HFFc6 (cell line): ENCODE data around the gene SLC39A11. TPM values are rescaled to one million over a fixed set of nuclear protein-coding genes. Genes with fewer than 3 reads are reported as not detected.
"Not testable (repeated sequence)": the region's sequence is repeated elsewhere in the genome, so short reads cannot be mapped to it uniquely, and the experiment has no call there.

ENCODE experiments used
- DNase-seq: peaks from one replicate; pipeline ENCODE4 v3.0.0-alpha.2; 2018
- H3K27ac Mint-ChIP-seq: 2 replicates; pipeline ENCODE4 v1.8.0; 2020; ENCODE audit warnings: mild to moderate bottlenecking, mixed read lengths
- H3K27me3 Mint-ChIP-seq: 2 replicates; pipeline ENCODE4 v1.8.0; 2021; ENCODE audit warnings: mild to moderate bottlenecking, moderate library complexity, mixed read lengths; ENCODE audit not compliant: insufficient read depth
- H3K36me3 Mint-ChIP-seq: 2 replicates; pipeline ENCODE4 v1.8.0; 2021; ENCODE audit warnings: low read depth, mixed read lengths
- H3K4me1 Mint-ChIP-seq: 2 replicates; pipeline ENCODE4 v1.8.0; 2020; ENCODE audit warnings: low read depth, mixed read lengths
- H3K4me3 Mint-ChIP-seq: 2 replicates; pipeline ENCODE4 v1.8.0; 2020; ENCODE audit warnings: mild to moderate bottlenecking, moderate library complexity, mixed read lengths
- H3K9me3 Mint-ChIP-seq: 2 replicates; pipeline ENCODE4 v1.8.0; 2020; ENCODE audit warnings: mild to moderate bottlenecking, mixed read lengths
- total RNA-seq, 6 experiments: library from RNA; stranded (reverse); fragmentation: NEBNext Ultra II Directional; extraction: Animal tissue kit (Norgen Biotek cat#: 25700); gene quantifications; 2 replicates in 1 of 6; 3 replicates in 5 of 6; pipeline ENCODE4 v1.2.3, GENCODE V29; 2021
- TF ChIP-seq, protein P1 (sequence below): fragments of 200-600 bp; sonication (generic); IDR thresholded peaks from 2 replicates; pipeline ENCODE4 v1.5.0; 2021; ENCODE audit warnings: antibody characterized with exemption, mild to moderate bottlenecking

Gene SLC39A11
- total RNA-seq, 6 experiments from 2014 or later = 29.7 to 40.6 (median 34.9) TPM

- Mint-ChIP-seq H3K4me3 (no peak overlapping the region), H3K27ac (no peak overlapping the region), H3K9me3 (peaks cover 11% of the 10 kb centered on the region), H3K4me1 (peaks cover 28% of the 10 kb centered on the region), H3K27me3 (peaks cover 3% of the 10 kb centered on the region), H3K36me3 (peaks cover 30% of the 10 kb centered on the region)
- TF ChIP-seq, protein P1, sequence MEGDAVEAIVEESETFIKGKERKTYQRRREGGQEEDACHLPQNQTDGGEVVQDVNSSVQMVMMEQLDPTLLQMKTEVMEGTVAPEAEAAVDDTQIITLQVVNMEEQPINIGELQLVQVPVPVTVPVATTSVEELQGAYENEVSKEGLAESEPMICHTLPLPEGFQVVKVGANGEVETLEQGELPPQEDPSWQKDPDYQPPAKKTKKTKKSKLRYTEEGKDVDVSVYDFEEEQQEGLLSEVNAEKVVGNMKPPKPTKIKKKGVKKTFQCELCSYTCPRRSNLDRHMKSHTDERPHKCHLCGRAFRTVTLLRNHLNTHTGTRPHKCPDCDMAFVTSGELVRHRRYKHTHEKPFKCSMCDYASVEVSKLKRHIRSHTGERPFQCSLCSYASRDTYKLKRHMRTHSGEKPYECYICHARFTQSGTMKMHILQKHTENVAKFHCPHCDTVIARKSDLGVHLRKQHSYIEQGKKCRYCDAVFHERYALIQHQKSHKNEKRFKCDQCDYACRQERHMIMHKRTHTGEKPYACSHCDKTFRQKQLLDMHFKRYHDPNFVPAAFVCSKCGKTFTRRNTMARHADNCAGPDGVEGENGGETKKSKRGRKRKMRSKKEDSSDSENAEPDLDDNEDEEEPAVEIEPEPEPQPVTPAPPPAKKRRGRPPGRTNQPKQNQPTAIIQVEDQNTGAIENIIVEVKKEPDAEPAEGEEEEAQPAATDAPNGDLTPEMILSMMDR = no peak
- DNase-seq = no peak
These were observed 325.6 kb downstream of the SLC39A11 start for GRCh38 chr17:72766761-72767356.

GRCh38 chr17:72765368-72766153, 326.9 kb downstream of the SLC39A11 start:
- TF ChIP-seq, protein P1 = no peak
- Mint-ChIP-seq H3K27me3 (peaks cover 3% of the 10 kb centered on the region), H3K4me3 (no peak overlapping the region), H3K27ac (no peak overlapping the region), H3K4me1 (peaks cover 28% of the 10 kb centered on the region), H3K9me3 (peaks cover 11% of the 10 kb centered on the region), H3K36me3 (peaks cover 28% of the 10 kb centered on the region)
- no peak for DNase-seq

DNA sequence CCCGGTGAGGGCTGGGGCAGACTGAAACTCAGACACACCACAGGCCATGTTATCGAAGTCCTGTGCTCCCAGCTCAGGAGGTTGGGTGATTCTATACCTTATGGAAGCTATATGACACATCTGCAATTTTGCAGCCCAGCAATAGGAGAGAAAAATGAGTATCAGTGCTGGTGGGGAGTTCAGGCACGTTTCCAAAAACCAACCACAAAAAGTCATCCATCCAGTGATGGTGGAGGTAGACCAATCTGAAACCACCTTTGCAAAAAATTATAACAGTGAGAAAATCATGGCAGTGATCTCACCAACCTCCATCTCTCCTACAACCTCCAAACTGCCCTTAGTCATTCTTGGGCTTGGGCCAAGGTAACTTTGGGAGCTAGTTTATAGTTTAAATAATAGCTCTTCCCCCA, 327.9 kb downstream of the SLC39A11 start:
- H3K4me3 Mint-ChIP-seq = no peak overlapping the region
- peaks cover 11% of the 10 kb centered on the region for H3K9me3 Mint-ChIP-seq
- H3K4me1 Mint-ChIP-seq = peaks cover 28% of the 10 kb centered on the region
- H3K36me3 Mint-ChIP-seq = peaks cover 21% of the 10 kb centered on the region
- DNase-seq = peak; percentile 25
- TF ChIP-seq, protein P1 = no peak
- H3K27ac Mint-ChIP-seq = no peak overlapping the region
- H3K27me3 Mint-ChIP-seq = peaks cover 1% of the 10 kb centered on the region

DNA sequence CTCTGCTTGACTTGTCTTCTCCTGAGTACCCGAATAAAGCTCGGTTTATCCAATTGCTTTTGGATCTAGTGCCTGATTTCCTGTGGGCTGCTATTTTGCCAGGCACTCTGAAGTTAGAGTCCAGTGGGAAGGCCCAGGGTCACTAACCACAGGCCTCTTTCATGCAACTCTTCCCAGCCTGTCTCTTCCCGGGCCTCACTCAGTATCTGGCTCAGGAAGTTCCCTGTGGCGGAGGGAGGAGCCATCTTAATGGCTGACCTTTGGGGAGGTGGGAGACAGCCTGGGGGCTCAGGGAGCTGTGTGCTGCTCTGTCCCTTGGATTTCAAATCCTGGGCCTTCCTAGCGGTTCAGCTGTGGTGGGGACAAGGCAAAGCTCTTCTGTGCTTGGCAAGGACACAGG, 328.5 kb downstream of the SLC39A11 start:
- H3K9me3 Mint-ChIP-seq = peaks cover 11% of the 10 kb centered on the region

GRCh38 chr17:72761893-72762575, 330.5 kb downstream of the SLC39A11 start:
- H3K4me3 Mint-ChIP-seq, H3K27me3 Mint-ChIP-seq, H3K36me3 Mint-ChIP-seq, H3K27ac Mint-ChIP-seq, H3K9me3 Mint-ChIP-seq, DNase-seq: not testable (repeated sequence)
- H3K4me1 Mint-ChIP-seq = peaks cover 22% of the 10 kb centered on the region

More for the DNA sequence above, 328.5 kb downstream of the SLC39A11 start:
- DNase-seq = no peak
- Mint-ChIP-seq H3K4me3 (no peak overlapping the region), H3K27me3 (peaks cover 1% of the 10 kb centered on the region), H3K4me1 (peaks cover 28% of the 10 kb centered on the region), H3K27ac (no peak overlapping the region), H3K36me3 (peaks cover 17% of the 10 kb centered on the region)
- TF ChIP-seq, protein P1 = no peak
